Ishikawa (cell line): ENCODE results near the gene FOXC1.

ENCODE experiments used
- CEBPB ChIP-seq: IDR thresholded peaks from 2 replicates; pipeline ENCODE4 v1.6.1; 2012
- CREB1 ChIP-seq: IDR thresholded peaks from 2 replicates; pipeline ENCODE4 v1.6.1; 2012; ENCODE audit warnings: low read depth
- EGR1 ChIP-seq: IDR thresholded peaks from 2 replicates; pipeline ENCODE4 v1.6.1; 2012
- EP300 ChIP-seq: IDR thresholded peaks from 2 replicates; pipeline ENCODE4 v1.6.1; 2012; ENCODE audit warnings: borderline replicate concordance
- FOXM1 ChIP-seq: IDR thresholded peaks from 2 replicates; pipeline ENCODE4 v1.6.1; 2012; ENCODE audit warnings: low read depth, borderline replicate concordance
- NFIC ChIP-seq: IDR thresholded peaks from 2 replicates; pipeline ENCODE4 v1.6.1; 2012
- RAD21 ChIP-seq: IDR thresholded peaks from 2 replicates; pipeline ENCODE4 v1.6.1; 2012; ENCODE audit warnings: low read depth
- TAF1 ChIP-seq: IDR thresholded peaks from 2 replicates; pipeline ENCODE4 v1.6.1; 2012; ENCODE audit warnings: low read depth, mild to moderate bottlenecking
- TCF12 ChIP-seq: IDR thresholded peaks from 2 replicates; pipeline ENCODE4 v1.6.1; 2012; ENCODE audit warnings: low read depth
- TEAD4 ChIP-seq: IDR thresholded peaks from 2 replicates; pipeline ENCODE4 v1.6.1; 2012
- YY1 ChIP-seq: IDR thresholded peaks from 2 replicates; pipeline ENCODE4 v1.6.1; 2012; ENCODE audit warnings: low read depth
- ZBTB7A ChIP-seq: IDR thresholded peaks from 2 replicates; pipeline ENCODE4 v1.6.1; 2012; ENCODE audit warnings: low read depth
- TF ChIP-seq, protein P1 (sequence below): IDR thresholded peaks from 2 replicates; pipeline ENCODE4 v1.6.1; 2012
- TF ChIP-seq, protein P2 (sequence below): IDR thresholded peaks from 2 replicates; pipeline ENCODE4 v1.6.1; 2012
- TF ChIP-seq, protein P3 (sequence below): IDR thresholded peaks from 2 replicates; pipeline ENCODE4 v1.6.1; 2012; ENCODE audit warnings: low read depth, mild to moderate bottlenecking

FOXC1 gene

DNA sequence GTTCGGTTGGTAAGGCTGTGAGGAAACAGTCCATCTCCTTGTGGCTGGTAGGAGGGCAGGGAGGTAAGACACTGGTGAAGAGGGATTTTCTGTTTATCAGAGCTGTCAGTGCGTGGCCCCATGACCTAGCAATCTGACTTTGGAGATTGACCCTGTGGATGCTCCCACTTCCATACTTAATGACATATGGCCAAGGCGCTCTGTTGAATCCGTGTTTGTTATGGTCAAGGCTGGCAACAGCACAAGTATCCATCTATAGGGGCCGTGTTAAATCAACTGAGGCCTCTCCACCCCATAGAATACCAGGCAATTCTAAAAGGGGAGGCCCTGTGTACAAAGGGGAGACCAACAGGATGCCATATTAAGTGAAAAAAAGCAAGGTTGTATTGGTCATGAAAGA is 25.6 kb upstream of the FOXC1 start:
- TF ChIP-seq FOXM1: no peak
- TF ChIP-seq, protein P1, sequence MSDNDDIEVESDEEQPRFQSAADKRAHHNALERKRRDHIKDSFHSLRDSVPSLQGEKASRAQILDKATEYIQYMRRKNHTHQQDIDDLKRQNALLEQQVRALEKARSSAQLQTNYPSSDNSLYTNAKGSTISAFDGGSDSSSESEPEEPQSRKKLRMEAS: no peak
- TF ChIP-seq, protein P2, sequence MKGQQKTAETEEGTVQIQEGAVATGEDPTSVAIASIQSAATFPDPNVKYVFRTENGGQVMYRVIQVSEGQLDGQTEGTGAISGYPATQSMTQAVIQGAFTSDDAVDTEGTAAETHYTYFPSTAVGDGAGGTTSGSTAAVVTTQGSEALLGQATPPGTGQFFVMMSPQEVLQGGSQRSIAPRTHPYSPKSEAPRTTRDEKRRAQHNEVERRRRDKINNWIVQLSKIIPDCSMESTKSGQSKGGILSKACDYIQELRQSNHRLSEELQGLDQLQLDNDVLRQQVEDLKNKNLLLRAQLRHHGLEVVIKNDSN: no peak
- TF ChIP-seq TEAD4: no peak
- TF ChIP-seq TCF12: no peak
- TF ChIP-seq RAD21: no peak
- TF ChIP-seq NFIC: no peak
- no peak for TF ChIP-seq YY1
- TF ChIP-seq EGR1: no peak
- TF ChIP-seq, protein P3, sequence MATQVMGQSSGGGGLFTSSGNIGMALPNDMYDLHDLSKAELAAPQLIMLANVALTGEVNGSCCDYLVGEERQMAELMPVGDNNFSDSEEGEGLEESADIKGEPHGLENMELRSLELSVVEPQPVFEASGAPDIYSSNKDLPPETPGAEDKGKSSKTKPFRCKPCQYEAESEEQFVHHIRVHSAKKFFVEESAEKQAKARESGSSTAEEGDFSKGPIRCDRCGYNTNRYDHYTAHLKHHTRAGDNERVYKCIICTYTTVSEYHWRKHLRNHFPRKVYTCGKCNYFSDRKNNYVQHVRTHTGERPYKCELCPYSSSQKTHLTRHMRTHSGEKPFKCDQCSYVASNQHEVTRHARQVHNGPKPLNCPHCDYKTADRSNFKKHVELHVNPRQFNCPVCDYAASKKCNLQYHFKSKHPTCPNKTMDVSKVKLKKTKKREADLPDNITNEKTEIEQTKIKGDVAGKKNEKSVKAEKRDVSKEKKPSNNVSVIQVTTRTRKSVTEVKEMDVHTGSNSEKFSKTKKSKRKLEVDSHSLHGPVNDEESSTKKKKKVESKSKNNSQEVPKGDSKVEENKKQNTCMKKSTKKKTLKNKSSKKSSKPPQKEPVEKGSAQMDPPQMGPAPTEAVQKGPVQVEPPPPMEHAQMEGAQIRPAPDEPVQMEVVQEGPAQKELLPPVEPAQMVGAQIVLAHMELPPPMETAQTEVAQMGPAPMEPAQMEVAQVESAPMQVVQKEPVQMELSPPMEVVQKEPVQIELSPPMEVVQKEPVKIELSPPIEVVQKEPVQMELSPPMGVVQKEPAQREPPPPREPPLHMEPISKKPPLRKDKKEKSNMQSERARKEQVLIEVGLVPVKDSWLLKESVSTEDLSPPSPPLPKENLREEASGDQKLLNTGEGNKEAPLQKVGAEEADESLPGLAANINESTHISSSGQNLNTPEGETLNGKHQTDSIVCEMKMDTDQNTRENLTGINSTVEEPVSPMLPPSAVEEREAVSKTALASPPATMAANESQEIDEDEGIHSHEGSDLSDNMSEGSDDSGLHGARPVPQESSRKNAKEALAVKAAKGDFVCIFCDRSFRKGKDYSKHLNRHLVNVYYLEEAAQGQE: no peak
- TF ChIP-seq CREB1: no peak
- TF ChIP-seq TAF1: no peak
- TF ChIP-seq EP300: no peak
- TF ChIP-seq ZBTB7A: no peak
- TF ChIP-seq CEBPB: no peak

DNA sequence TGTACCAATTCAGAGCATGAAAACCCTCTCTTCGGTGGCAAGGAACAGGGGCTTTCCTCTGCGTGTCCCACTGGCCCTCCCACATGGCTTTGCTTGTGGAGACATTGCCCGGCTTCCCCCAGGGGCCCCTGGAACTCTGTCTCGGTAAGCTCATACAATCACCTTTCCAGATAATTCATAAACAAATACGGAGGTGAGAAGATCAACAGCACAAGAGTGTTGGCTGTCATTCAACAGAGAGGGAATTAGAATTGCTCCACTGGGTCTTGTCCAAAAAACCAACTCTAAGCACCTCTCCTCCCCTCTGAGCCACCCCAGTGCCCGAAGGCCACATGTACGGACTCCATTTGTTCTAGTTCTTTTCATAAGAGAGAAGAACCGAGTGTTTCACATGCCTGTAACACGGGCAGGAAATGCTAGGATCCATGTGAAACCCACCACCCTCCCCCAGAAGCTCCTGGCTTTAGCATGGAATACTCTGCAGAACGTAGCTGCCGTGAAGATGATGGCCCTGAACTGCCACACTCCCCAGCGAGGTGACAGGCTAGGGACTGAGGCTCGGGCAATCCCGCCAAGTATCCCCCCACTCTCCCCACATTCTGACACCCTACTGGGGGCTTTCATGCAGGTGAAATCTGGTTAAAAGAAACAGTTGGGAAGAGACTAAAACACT is 24.6 kb upstream of the FOXC1 start:
- TF ChIP-seq NFIC (no peak), TEAD4 (no peak), TCF12 (no peak), CREB1 (no peak), EP300 (no peak)
- TF ChIP-seq, protein P2: no peak

DNA sequence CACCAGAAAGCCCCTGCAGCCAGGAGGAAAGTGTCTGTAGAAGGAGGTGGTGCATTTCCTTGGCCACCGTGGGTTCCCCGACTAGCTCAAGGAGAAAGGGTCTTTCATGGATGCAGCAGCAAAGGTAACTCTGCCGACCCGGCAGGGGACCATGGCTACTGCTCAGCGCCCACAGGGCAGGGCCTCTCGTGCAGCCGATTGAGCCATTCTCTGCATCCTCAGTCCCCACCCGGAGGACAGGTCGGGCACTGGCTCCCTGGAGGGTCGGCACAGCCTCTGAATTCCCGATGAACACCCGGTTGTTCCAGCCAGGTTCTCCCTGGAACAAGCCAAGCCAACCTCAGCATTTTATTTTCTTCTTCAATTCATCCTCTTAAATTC is 24.1 kb upstream of the FOXC1 start:
- TF ChIP-seq CEBPB (no peak), RAD21 (no peak), YY1 (no peak), TCF12 (no peak), EP300 (no peak), ZBTB7A (no peak), TAF1 (no peak)

DNA sequence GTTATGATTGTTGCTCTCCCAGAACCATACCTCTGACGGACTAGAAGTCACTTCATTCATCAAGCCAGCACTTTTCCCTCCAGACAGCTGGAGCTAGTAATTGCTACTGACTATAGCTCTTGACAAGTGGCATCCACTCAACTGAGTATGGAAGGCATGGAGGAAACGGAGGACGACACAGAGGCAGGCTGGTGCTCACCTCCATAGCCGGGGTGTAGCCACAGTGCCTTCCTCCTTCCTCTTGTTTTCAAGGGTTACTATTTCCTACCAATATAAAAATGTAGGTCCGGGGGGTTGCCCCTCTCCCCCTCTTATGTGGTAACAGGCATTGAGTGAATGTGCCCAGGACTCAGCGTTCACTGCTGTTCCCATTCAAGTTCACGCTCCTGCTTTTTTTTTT is 23.5 kb upstream of the FOXC1 start:
- no peak for TF ChIP-seq ZBTB7A
- no peak for TF ChIP-seq FOXM1
- no peak for TF ChIP-seq YY1
- TF ChIP-seq RAD21: no peak
- TF ChIP-seq CREB1: no peak
- TF ChIP-seq TCF12: no peak
- TF ChIP-seq, protein P3: no peak
- TF ChIP-seq TEAD4: no peak
- no peak for TF ChIP-seq CEBPB
- TF ChIP-seq EGR1: no peak
- no peak for TF ChIP-seq TAF1
- no peak for TF ChIP-seq NFIC
- TF ChIP-seq EP300: no peak
- TF ChIP-seq, protein P1: no peak
- TF ChIP-seq, protein P2: no peak

DNA sequence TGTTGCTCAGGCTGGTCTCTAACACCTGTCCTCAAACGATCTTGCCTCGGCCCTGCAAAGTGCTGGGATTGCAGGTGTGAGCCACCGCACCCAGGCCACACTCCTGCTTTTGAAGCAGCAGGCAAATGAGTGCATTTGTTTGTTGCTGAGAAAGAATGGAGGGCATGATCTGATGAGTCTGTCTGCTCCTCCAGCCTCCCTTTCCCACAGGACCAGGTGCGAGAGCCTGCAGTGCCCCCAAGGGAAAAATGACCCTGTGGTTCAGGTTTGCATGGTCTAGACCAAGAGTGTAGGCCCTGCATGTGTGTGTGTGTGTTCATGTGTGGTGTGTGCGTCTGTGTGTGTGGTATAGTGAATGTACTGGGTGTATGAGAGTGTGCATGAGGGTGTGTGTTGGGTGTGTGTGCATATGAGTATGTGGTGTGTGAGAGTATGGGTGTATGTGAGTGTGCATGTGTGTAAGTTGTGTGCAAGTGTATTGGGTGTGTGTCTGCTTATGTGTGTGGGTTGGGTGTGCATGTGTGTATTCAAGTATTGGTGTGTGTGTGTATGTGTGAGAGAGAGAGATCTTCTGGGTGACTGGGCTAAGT is 22.8 kb upstream of the FOXC1 start:
- TF ChIP-seq, protein P3: no peak
- TF ChIP-seq, protein P2: no peak
- TF ChIP-seq YY1: no peak
- no peak for TF ChIP-seq EGR1
